Endothelial cell of hepatic sinusoid (primary cell): Measurements from ENCODE around the gene ABCA2.

Experiments used
- in situ Hi-C: cut with HindIII; loops from 2 replicates; pipeline ENCODE4 v1.10.0; 2017; ENCODE audit warnings: low sequenced_read_pairs

The ABCA2 gene, protein sequence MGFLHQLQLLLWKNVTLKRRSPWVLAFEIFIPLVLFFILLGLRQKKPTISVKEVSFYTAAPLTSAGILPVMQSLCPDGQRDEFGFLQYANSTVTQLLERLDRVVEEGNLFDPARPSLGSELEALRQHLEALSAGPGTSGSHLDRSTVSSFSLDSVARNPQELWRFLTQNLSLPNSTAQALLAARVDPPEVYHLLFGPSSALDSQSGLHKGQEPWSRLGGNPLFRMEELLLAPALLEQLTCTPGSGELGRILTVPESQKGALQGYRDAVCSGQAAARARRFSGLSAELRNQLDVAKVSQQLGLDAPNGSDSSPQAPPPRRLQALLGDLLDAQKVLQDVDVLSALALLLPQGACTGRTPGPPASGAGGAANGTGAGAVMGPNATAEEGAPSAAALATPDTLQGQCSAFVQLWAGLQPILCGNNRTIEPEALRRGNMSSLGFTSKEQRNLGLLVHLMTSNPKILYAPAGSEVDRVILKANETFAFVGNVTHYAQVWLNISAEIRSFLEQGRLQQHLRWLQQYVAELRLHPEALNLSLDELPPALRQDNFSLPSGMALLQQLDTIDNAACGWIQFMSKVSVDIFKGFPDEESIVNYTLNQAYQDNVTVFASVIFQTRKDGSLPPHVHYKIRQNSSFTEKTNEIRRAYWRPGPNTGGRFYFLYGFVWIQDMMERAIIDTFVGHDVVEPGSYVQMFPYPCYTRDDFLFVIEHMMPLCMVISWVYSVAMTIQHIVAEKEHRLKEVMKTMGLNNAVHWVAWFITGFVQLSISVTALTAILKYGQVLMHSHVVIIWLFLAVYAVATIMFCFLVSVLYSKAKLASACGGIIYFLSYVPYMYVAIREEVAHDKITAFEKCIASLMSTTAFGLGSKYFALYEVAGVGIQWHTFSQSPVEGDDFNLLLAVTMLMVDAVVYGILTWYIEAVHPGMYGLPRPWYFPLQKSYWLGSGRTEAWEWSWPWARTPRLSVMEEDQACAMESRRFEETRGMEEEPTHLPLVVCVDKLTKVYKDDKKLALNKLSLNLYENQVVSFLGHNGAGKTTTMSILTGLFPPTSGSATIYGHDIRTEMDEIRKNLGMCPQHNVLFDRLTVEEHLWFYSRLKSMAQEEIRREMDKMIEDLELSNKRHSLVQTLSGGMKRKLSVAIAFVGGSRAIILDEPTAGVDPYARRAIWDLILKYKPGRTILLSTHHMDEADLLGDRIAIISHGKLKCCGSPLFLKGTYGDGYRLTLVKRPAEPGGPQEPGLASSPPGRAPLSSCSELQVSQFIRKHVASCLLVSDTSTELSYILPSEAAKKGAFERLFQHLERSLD (N-terminal part only)

GRCh38 chr9:137027369-137028262 is at the start of gene ABCA2:
TSS of gene ABCA2 (minus strand) at chr9:137028237. CDS start at chr9:137028140, 97 bp downstream.
- in situ Hi-C loops: loop anchor here (5.0 kb wide), 4 partner anchors 55 to 245 kb away; partner anchors contain the start of gene C8G

- in situ Hi-C loops: no loop called here
Measured at GRCh38 chr9:137077010-137077747, 49.1 kb upstream of the ABCA2 start, which contains the start of gene UAP1L1. TSS of gene UAP1L1 (plus strand) at chr9:137077517. CDS start at chr9:137077533, 16 bp downstream.

DNA sequence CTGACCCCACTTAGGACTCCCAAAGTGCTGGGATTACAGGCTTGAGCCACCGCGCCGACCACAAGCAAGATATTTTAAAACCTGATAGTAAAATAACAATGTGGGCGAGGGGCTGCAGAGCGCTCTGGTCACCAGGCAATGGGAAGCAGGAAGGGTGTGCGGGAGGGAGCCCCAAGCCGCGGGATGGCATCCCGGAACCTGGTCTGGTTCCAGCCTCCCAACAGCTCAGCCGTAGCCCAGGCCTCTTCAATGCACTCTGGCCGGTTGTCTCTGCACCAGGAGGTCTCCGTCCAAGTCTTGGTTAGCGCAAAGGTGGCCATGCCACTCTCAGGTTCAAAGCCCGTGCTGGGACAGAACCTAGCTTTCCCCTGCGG is 48.6 kb upstream of the ABCA2 start:
- in situ Hi-C loops: no loop called here

DNA sequence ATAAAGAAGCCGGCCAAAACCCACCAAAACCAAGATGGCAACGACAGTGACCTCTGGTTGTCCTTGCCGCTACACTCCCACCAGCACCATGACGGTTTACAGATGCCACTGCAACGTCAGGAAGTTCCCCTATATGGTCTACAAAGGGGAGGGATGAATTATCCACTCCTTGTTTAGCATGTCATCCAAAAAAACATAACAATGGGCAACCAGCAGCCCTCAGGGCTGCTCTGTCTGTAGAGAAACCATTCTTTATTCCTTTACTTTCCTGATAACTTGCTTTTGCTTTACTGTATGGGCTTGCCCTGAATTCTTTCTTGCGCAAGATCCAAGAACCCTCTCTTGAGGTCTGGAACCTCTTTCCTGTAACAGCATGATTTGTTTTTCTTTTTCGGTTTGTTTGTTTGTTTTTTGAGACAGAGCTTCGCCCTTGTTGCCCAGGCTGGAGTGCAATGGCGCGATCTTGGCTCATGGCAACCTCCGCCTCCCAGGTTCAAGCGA is 47.3 kb upstream of the ABCA2 start:
- in situ Hi-C loops: no loop called here

- in situ Hi-C loops: no loop called here
Measured at GRCh38 chr9:137074657-137075274, 46.7 kb upstream of the ABCA2 start.

DNA sequence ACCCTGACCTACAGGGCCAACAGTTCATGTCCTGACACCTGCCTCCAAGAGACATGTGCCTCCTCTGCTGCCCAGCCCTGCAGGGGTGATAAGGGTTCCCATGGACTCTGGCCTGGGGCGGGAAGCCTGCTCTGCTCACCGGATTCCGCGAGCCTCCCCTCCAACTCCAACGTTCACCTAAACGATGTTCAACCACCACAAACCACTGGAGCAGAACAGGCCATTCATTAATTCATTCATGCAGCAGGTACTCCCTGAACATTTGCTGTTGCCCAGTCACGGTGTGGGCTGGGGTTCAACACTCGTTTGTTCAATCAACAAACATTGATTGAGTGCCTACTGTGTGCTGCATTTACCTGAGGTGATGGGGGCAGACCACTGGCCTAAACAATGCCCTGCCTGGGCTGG is 46.0 kb upstream of the ABCA2 start:
- in situ Hi-C loops: no loop called here

- in situ Hi-C loops: no loop called here
Measured at GRCh38 chr9:137071282-137071681, 43.2 kb upstream of the ABCA2 start.

GRCh38 chr9:137070906-137071275 is 42.9 kb upstream of the ABCA2 start:
- in situ Hi-C loops: no loop called here

GRCh38 chr9:137070201-137070905 is 42.3 kb upstream of the ABCA2 start, which contains the start of gene SAPCD2:
TSS of gene SAPCD2 (minus strand) at chr9:137070557. CDS start at chr9:137070460, 97 bp downstream.
- in situ Hi-C loops: no loop called here

DNA sequence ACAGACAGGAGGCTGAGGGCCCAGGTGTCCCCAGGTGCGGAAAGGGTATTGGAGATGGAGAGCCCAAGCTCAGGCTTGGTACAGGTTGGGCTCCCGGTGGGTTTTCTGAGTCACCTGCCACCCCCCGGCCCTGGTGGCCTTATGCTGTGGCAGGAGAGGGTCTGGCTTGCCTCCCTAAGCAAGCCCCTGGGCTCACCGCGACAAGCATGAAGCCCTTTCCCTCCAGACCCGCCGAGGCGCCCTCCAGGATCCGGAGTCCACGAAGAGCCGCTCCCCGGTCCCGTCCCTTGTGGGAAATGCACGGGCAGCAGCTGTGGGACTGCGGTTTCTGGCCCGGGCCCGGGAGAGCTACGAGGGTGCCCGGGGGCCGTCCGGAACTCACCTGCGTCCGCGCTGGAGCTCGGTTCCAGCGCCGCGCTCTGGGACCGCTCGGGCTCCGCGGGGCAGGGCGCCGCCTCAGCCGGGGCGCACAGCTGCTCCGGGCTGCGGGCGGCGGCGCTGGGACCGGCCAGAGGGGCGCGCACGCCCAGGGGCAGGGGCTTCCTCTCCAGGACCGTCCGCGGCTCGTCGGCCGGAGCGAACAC is 41.6 kb upstream of the ABCA2 start:
- in situ Hi-C loops: no loop called here

DNA sequence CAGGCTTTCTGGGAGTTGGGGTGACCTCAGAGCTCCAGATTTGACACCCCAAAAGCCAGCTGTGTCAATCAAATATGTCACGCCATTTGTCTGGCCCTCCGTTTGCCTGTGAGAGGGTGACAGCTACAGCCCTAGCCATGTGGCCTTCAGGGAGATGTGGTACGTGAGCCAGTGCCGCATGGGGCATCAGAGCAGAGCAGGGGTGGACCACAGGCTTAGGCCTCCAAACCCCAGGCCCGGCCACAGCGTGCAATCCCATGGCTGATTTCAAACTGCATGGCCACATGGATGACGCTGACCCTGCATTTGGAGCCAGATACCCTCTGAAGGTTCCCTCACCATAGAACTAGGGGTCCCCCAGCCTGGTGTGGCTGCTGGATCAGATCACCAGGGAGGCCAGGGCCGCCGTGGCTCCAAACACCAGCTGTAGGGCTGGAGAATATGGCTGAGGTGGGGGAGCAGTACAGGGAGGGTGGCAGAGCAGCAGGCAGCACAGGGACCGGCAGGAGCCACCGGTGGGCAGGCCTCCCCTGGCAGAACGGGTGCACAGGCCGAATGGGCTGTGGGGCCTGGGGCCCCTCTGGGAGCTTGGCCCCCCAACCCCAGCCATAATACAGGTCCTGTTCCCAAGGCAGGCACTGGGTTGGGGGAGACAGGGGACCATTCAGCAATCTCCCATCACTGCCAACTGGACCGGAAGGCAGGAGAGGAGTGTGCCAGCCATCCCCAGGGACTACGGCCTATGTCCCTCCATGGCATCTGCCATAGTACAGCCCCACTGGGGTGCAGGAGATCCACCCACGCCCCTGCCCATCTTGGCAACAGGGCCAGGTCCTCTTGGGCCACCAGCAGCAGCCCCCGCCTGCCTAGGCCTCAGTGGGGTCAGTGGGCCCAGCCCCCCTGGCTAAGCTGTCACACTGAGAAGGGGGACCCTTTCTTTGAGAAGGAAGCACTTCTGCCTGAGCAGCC is 40.8 kb upstream of the ABCA2 start:
- in situ Hi-C loops: no loop called here

DNA sequence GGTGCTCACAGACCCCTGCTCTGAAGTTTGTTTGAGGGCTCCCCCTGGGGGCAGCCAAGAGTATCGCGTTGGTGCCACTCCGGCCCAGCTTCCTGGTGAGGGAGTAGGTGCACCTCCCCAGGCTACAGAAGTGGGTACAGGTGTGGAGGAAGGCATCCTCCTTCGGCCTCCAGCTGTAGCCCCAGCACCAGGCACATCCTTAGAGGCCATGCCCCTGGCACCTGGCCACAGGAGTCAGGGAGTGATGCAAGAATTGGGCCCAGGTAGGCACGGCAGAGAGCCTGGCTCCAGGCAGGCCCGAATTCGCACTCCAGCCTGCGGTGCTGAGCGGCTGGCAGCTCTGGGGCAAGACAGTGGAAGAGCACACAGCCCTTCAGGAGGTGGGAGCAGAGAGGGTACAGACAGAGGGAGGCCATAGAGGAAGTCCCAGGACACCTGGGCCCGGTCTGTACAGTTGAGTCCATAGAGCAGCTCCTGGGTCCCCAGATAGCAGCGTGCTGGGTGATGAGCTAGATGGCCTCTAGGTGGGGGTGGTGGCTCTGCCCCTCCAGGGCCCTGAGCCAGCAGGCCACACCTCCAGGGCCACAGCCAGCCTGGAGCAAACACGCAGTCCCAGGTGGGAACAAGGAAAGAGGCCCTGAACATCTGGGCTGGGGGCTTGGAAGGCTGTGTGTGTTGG is 40.0 kb upstream of the ABCA2 start:
- in situ Hi-C loops: no loop called here

DNA sequence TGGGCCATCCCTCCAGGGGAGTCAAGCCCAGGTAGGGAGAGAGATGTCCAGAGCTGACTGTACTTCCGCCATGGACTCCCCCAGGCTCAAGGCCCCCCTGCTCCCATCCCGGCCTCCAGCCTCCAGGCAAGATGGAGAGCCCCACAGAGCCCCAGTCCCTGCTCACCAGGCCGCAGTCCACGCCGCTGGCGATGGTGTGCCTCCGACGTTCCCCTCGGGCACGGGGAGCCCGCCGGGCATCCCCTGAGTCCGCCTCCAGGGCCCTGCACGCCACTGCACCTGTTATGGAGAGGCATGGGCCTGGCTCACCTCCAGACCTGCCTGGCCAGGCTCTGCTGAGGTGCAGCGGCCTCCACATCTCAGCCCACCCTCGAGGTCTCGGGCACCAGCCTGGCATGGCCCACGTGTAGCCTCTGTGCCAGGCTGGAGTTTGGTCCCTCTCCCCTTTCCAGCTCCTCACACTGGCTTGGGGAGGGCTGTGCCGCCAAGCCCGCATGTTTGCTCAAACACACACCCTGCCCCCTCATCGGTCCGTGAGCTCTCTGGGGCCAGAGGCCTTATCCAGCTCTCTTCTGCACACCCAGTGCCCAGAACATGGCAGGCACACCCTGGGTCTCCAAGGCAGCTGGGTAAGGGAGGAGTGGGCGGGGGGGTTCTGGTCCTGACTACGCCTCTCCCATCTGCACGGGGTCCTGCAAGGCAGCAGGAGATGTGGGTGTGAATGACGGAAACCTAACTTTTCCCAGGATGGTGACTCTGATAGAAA is 38.2 kb upstream of the ABCA2 start:
- in situ Hi-C loops: no loop called here

DNA sequence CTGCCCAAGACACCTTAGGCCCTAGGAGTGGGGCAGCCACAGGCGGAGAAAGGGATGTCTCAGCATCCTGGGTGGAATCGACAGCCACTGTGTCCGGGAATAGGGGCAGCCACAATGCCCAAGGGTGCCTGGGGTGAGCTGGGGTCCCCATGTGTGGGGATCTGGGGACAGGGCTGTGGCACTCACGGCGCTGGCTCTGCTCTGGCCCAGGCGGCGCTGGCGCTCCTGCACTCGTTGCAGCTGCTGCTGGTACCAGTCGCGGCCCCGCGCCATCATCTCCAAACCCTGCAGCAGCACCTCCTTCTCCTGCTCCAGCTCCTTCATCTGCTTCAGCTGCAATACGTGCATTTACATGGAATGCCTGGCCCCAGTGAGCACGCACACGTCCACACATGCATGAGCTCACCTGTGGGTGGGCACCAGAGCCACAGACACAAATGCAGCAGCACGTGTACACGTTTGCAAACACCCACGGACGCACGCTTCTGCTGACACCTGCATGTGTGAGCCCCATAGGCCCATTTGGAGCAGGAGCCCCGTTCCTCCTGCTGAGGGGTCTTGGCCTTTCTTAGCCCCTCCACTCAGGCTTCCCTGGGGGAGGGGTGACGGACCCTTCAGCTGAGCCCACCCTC is 37.4 kb upstream of the ABCA2 start:
- in situ Hi-C loops: no loop called here

DNA sequence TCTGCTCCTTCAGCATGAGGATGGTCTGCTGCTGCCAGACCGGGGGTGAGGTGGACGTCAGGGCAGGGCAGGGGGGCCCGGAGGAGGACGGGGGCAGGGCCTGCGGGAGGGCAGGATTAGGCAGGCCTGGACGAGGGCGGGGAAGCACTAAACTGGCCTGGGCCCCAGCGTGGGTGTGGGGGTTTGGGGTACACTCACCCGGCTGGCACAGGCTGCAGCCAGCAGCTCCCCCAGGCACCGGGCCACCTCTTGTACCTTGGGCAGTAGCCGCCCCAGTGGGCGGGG is 36.8 kb upstream of the ABCA2 start:
- in situ Hi-C loops: no loop called here
